GM21786 (cell line): Measurements from ENCODE around the gene GRAP.

Experiments used
- ATAC-seq: cut with Tn5 transposase; IDR thresholded peaks from one replicate; pipeline ENCODE4 v1.9.1; 2021; ENCODE audit not compliant: unreplicated experiment

The GRAP gene

DNA sequence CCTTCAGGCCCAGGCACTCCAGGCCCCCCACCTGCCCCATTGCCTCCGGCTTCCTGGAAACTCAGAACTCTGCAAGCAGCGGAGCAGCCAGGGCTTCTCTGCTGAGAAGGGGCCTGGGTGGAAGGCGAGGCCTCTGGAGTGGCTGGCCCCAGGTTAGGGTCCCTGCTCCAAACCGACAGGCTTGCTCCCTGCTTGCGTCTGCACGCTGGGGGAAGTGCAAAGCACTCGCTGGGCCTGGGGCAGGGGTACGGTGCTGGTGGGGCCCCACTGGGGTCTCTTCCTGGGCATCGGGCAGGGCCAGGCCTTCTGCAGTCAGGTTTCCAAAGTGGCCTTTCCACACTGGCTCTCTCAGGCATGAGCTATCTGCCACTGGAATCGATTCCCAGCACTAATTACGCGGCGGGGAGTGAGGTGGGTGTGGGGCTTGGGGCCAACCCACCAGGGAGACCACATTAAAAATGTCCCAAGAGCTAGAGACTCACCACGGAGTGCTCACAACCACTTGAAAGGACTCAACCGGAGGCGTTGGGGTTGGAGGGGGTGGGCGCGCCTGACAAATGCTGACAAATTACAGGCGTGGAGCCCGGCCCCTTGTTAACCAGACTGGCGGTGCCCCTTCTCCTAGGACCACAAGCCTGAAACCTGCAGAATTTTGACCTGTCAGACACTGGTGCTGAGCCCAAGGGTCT, 60.1 kb downstream of the GRAP start:
- ATAC-seq, result no peak

DNA sequence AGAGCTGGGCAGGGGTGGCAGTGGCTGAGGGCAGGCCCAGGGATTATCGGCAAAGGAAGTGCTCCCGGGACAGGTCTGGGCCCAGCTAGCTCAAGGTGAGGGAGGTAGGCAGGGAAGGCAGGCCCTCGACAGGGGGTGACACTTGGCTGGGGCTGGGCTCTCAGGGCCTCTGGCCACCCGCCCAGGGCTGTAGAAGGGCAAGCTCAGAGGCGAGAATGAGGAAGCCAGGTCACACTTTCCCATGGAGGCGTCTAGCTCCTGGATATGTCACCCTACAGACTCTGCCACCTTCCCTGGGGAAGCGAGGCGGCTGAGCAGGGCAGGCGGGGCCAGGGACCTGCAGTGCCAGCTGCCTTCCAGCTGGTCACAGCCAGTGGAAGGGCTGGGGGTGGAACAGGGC, 61.3 kb downstream of the GRAP start:
- ATAC-seq, result no peak

DNA sequence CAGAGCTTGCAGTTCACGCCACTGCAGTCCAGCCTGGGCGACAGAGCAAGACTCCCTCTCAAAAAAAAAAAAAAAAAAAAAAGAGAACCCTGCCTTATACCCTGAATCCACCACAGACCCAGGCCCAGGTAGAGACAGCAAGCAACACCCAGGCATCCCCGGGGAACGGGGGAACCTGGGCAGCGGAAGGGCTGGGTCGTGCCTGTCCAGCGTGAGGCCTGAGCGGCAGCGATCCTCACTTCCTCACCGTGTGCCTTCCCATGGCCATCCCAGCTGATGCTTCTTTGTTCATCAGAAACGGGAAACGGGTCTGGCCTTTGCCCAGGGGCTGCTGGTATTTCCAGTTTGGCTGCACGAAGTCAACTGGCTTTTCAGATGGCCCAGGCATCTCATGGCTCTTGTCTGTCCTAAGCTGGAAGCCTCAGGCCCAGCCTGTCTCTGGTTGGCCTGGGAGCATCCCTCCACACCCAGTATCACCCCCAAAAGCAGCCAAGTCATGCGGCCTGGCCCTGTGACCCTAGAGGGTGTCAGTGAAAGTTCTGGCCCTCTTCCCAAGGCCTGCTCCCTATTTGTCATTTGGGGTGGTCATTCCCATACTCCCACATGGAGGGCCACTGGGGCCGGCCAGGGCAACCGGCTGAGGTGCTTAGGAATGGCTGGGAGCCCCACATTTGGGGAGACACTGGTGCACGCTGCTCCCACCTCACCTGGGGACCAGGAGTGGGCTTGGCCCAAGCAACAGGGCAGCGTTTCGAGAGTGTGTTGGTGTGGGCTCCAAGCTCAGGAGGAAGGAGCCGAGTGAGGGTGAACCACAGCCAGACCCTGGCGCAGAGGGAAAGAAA, 62.3 kb downstream of the GRAP start:
- no peak for ATAC-seq

DNA sequence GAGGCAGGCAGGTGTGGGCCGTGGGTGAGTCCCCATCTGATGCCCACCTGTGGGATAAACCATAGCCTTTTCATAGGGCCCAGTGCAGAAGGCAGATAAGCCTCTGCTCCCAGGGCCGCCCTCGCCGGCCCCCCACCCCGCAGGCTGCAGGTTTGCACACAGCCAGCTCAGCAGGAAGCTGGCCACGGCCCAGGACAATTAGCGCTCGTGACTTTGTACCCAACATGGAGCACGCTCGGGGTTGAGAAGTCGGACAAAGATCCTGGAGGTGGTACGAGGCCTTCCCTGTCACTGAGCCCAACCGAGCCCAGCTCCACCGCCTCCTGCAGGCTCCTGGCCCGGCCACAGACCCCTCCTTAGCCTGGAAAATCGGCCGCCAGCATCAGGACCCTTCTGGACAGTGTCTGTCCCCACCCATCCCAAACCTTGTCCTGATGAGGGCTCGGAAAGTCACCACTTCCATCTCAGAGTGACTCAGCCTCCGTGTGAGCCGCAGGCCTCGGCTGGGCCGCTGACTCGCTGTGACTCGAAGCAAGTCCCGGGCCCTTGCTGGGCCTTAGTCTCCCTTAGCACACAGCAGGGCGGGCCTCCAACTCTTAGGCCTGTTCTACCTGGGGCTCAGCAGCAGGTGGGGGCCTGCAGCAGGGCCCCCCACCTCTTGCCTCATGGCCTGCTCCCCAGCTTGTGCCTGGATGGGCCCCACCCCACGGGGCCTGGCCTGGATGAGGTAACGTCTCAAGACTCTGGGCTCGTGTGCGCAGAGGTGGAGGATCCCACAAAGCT, 64.9 kb downstream of the GRAP start:
- ATAC-seq, result no peak

DNA sequence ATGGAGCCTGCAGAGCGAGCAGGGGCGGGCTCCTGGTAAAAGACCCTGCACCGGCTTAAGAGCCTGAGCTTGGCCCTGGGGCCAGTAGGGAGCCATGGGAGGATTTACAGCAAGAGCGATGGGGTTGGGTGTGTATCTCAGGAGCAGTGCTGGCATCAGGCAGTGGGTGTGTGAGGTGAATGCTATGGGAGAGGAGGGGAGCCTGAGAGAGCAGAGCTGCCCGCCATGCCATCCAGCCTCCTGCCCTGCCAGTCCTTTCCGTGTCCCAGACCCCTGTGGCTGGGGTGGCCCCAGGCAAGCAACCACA, 65.5 kb downstream of the GRAP start:
- ATAC-seq, result no peak

DNA sequence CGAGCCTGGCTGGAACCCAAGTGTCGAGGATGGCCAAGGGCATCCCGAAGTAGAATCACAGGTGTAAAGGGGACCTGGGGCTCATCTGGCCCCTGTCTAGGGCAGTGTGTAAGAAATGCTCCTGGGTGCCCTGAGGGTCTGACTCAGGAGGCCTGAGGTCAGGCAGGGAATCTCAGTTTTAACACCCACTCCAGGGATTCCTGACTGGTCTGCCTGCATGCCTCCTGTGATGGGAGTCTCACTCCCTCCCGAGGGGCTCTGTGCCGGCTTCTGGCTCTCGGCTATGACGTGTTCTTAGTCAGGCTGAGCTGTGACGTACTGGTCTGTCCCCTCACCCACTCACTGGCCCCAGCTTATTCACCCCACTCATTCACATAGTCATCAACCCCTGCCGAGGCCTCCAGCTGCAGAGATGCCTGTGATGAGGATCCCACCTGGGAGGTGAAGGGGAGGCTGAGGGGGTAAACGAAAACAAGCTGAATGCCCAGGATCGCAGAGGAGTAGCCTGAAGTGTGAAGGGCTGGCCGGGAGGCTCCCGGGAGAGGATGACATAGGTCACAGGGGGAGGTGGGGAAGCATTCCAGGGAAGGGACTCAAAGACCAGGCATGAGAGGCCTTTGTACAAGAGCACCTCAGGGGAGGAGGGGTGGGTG, 65.9 kb downstream of the GRAP start:
- ATAC-seq, result no peak

DNA sequence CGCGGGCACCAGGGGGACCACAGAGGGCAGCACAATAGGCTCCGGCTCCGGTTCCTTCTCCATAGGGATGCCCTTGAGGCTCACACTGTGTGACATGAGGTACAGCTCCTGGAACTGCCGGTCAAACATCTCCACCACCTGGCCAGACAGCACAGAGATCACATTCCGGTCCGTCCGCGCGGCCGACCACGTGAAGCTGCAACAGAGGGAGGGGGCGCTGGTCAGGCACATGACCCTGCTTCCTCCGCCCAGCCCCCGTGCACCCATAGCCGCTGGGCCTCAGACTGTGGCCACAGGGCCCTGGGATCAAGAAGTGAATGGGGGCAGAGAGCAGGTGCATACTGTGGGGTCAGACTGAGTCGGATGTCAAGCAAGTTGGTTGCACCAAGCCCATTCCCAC, 68.1 kb downstream of the GRAP start:
- no peak for ATAC-seq

DNA sequence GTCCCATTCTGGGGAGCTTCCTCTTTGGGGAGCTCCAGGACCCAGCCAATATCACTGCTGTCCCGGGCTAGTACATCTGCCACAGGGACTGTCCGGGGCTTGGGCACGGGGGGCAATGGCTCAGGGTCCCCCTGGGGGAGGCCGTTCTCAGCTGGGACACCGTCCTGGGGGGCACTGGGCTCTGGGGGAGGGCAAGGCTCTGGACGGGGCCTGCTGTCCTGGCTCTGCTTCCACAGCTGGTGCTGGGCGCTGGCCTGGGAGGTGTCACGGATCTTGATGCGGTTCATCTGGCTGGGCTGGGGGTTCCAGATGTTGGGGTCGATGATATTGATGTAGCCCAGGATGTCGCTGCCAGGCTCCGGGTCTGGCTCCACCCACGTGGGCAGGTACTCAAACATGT, 68.7 kb downstream of the GRAP start:
- no peak for ATAC-seq

DNA sequence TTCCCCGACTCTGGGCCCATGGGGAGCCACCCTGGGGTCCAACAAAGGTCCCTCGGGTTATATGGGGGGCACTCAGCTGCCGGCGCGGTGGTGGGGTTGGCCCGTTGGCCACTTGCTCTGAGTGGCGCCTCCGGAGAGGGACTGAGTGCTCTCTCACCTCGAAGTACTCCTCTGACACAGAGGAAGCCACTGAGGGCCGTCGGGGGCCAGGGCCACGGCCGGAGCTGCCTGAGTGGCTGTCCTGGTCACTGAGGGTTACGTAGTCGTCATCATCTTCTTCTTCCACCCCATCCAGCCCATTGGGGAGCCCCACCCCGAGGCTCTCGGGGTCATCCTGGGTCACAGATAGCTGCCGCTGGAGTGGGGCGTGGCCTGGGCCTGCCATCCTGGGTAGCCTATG, 69.1 kb downstream of the GRAP start:
- ATAC-seq, result no peak

DNA sequence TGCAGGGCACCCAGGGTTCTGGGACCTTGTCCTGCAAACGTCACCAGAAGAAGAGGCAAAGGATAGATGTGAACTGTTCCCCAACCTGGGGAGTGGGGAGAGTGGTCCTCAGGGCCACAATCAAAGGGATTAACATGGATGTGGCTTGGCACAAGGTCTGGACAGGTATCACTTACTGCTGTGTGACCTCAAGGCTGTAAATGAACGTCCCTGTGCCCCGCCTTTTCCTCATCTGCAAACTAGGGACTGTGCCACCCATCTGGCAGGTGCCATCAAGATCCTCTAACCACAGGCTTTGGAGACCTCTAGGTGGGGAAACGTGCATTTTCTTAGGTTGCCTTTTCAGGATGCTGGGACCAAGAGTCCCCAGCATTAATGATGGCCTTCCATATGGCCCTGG, 69.7 kb downstream of the GRAP start:
- ATAC-seq, result no peak

DNA sequence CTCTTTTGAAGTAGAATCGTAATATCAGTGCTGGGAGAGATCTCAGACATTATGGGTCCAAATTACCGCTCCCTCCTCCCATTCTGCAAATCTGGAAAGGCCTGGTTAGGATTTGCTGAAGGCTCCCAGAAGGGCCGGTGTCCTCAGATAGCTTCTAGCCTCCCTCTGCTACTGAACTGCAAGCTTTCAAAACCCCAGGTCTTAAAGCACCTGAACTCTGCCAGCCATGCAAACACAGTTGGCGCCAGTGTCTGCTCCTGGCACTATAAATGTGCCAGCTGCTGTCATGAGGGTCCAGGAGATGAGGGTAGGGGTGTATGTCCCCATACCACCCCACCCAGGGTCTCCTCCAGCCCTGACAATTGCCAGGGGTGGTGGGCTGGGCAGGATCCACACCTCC, 70.6 kb downstream of the GRAP start:
- ATAC-seq, result no peak

DNA sequence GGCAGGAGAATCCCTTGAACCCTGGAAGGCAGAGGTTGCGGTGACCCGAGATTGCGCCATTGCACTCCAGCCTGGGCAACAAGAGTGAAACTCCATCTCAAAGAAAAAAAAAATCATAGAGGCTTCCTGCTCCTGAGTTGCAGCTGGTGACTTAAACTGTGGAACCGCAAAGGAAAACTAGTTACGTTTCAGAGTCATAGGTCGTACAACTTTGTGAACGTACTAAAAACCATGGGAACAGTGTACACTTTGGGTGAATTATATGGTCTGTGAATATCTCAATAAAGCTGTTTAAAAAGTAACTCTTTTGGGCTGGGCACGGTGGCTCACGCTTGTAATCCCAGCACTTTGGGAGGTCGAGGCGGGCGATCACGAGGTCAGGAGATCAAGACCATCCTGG, 71.2 kb downstream of the GRAP start:
- ATAC-seq, result no peak

DNA sequence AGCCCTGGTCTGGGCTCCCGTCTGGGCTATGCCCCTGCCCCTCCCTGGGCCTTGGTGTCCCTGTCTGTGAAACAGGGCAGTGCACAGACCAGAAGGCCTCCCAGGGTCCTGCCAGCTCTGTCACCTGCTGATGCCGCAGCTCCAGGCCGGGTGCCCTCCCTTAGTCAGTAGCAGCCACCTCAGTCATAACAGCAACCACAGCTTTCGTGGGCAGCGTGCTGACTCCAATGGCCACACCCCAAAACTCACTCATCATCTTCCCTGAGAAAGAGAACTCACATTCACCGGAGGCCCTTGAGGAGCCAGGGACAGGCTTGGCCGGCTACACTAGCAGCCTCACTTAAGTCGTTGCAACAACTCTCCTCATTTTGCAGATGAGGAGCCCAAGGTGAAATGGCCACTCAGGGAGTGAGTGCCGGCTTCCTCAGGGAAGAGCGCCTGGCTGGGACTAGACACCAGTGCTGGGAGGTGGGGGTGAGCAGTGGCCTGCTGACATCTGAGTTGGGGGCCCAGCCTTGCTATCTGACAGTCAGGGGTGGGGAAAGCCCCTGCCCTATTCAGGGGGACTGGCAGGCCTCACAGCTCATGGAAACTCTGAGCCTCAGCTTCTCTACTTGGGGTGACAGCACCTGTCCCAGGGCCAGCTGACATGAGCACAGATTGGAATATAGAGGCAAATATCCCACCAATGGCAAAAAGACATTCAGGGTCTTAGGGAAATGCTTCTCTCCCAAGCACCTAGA, 72.2 kb downstream of the GRAP start:
- ATAC-seq, result no peak

DNA sequence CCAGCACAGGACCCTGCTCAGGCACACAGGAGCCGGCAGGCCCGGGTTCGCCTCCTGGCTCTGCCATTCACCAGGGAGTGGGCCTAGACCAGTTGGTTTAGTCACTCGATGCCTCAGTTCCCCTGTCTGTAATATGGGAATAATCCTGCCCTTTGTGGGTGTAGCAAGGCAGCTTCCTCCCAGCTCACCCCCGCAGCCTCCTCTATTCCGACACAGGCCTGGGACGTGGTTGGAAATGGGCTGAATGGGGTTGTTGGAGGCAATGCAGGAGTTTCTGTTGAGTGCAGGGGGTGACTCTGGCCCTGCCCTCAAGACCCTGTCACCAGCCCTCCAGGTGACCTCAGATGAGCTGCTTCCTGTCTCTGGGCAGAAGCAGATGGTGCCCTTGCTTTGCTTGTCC, 75.0 kb downstream of the GRAP start:
- ATAC-seq, result no peak
